ENCODE results near the gene EXOC3L4.
"Not testable (repeated sequence)": the region's sequence is repeated elsewhere in the genome, so short reads cannot be mapped to it uniquely, and the experiment has no call there.

EXOC3L4 gene

DNA sequence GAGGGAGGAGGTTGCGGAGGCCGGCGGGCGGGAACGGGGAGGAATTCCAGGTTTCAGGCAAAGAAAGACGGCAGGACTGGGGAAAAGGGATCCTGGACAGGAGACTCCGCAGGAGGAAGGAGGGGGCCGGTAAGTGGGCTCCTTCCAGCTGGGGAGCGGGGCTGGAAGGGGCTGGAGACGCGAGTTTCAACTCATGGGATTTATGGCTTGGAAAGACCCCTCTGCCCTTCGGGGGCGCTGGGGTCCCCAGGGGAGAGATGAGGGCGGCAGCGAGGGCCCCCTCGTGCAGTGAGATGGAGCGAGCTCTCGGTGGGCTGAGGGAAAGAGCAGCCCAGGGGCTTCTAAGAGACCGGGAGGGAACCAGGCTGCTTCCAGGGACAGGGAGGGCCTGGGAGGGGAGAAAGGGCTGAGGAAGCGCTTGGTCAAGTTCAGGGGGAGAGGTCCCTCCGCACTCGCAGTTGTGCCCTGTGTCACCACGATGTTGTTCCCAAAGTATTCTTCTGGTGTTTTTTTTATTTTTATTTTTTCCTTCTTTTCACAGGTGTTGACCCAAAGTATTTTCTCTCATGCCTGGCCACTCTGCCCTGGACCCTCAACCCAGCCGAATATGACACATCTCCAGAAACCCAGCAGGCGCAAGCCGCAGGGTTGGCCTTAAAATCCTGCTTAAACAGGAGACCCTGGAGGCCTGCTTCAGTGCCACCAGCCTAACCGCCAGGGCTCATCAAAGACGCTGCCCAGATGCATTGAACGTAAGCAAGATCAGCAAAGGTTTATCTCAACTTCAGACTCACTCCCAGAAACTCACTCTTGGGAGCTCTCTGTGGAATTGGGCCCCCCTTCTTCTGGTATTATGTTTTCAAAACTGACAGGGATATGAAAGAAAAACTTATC lies 44.9 kb downstream of the EXOC3L4 start:
- DNase-seq (ENCODE audit: insufficient read length, low spot score) = no peak
- FAIRE-seq = no peak
- no peak for TF ChIP-seq POLR2A (IDR thresholded peaks at IDR 0.05; ENCODE audit: low read depth, low read length)

GRCh38 chr14:103140316-103141109 lies 46.0 kb downstream of the EXOC3L4 start:
- DNase-seq (ENCODE audit: insufficient read length, low spot score) (no peak), FAIRE-seq (no peak)
- no peak for TF ChIP-seq POLR2A (IDR thresholded peaks at IDR 0.05; ENCODE audit: low read depth, low read length)

DNA sequence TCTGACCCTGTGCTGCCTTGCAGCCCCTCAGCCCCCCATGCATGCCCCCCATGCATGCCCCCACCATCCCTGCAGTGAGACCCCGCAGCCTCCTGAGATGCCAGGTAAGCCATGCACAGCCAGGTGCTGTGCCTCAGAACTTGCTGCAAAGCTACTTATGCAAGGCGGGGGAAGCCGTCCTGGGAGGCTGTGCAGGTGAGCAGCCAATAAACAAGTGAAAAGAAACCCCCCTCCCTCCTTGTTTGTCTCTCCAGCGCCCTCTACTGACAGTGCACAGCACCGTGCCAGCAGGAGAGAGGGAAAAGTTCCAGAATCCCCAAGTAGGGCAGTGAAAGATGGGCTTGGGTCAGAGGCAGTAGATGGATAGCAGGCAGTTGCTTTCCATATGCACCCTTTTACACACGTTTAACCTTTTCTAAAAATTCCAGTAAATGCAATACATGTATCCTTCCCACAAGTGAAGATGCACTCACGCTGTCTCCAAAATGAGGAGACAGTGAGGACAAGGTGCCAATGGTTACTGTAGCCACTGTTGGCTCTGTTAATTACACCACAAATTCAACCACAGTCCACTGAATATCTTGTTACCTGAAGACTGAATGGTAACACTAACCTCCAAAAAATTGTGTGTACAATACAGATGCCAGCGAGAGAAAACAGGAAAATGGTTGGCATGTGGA lies 46.7 kb downstream of the EXOC3L4 start:
- DNase-seq (ENCODE audit: insufficient read length, low spot score) (peak; percentile 81), FAIRE-seq (peak; percentile 15)

GRCh38 chr14:103142026-103142425 lies 47.5 kb downstream of the EXOC3L4 start:
- DNase-seq (ENCODE audit: insufficient read length, low spot score) (no peak), FAIRE-seq (no peak)
- TF ChIP-seq POLR2A (IDR thresholded peaks at IDR 0.05; ENCODE audit: low read depth, low read length) = no peak

More for the DNA sequence above, 46.7 kb downstream of the EXOC3L4 start:
- no peak for TF ChIP-seq POLR2A (IDR thresholded peaks at IDR 0.05; ENCODE audit: low read depth, low read length)

- DNase-seq (ENCODE audit: insufficient read length, low spot score) (no peak), FAIRE-seq (no peak)
- TF ChIP-seq POLR2A (IDR thresholded peaks at IDR 0.05; ENCODE audit: low read depth, low read length) = no peak
Measured at GRCh38 chr14:103142721-103143302, 48.3 kb downstream of the EXOC3L4 start.

DNA sequence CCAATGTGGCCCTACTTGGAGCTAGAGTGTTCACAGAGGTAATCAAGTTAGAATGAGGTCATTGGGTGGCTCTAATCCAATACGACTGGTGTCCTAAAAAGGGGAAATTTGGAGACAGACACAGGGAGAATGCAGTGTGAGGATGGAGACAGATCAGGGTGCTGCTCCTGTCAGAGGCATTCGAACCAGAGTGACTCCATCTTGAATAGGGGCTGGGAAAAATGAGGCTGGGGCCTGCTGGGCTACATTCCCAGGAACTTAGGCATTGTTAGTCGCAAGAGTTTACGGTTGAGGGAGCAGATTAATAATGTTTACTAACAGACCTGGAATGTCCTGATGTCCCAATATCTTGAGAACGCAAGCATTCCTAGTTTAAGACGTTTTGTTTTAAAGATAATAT lies 49.0 kb downstream of the EXOC3L4 start:
- no peak for DNase-seq (ENCODE audit: insufficient read length, low spot score)
- TF ChIP-seq POLR2A (IDR thresholded peaks at IDR 0.05; ENCODE audit: low read depth, low read length) = no peak
- FAIRE-seq = no peak

- TF ChIP-seq POLR2A (IDR thresholded peaks at IDR 0.05; ENCODE audit: low read depth, low read length) = no peak
- FAIRE-seq = peak; percentile 76
- no peak for DNase-seq (ENCODE audit: insufficient read length, low spot score)
Measured at GRCh38 chr14:103144085-103144484, 49.6 kb downstream of the EXOC3L4 start.

DNA sequence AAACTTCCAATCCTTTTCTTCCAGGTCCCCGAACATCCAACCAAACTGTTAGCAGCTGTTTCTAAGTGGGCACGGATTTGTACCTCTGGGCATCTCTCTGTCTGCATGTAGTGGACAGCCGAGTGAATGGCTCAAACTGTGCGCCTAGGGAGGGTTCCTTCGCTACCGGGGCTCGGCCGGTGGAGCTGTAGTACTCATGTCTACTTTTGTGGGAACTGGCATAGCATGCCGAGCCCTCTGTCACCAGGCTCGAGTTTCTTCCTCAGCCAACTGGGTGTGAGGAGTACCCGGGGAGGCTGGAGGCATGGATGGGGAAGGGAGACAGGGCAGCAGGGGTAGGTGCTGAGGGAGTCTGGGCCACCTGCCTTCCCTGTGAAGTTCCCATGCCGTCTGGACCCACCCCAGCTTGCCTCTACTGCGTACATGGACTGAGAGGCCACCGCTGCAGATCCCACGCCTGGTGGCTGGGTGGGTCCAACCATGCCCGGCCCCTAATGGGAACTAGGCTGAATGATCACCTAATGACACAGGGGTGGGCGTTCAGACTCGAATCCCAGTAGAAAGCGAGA lies 51.7 kb downstream of the EXOC3L4 start:
- TF ChIP-seq POLR2A (IDR thresholded peaks at IDR 0.05; ENCODE audit: low read depth, low read length) = no peak
- FAIRE-seq (no peak), DNase-seq (ENCODE audit: insufficient read length, low spot score) (no peak)

- no peak for DNase-seq (ENCODE audit: insufficient read length, low spot score)
- no peak for FAIRE-seq
- no peak for TF ChIP-seq POLR2A (IDR thresholded peaks at IDR 0.05; ENCODE audit: low read depth, low read length)
Measured at GRCh38 chr14:103149351-103150237, 55.1 kb downstream of the EXOC3L4 start.

DNA sequence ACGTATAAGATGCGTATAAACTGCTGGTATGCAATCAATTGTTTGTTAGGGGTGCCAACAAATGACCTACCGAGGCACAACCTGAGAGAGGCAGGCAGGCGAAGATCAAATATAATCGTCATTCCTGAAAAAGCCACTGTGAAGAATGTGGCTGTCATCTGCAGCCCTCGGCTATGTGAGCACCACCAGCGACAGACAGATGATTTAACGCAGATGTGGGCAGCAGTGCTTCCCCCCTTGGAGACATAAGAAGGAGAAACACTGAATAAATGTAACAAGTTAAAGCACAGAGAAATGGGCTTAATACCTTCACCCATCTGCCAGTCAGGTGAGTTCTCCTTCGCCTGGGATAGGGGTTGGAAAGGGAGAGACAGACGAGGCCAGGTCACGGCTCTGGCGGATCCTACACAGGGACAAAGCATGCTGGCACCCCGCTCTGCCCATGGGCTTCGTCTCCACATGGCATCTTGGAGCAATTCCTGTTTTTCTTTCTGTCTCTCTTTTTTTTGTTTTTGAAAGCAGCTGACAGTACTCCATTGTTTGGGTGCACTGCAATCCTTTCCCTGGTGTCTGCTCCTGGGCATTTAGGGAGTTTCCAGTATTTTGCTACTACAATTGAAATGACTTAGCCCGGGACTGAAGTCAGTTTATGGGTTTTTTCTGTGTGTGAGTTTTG lies 56.9 kb downstream of the EXOC3L4 start:
- FAIRE-seq = no peak
- DNase-seq (ENCODE audit: insufficient read length, low spot score) = no peak
- no peak for TF ChIP-seq POLR2A (IDR thresholded peaks at IDR 0.05; ENCODE audit: low read depth, low read length)

GRCh38 chr14:103155010-103155409 lies 60.5 kb downstream of the EXOC3L4 start:
- FAIRE-seq = peak; percentile 98
- no peak for TF ChIP-seq POLR2A (IDR thresholded peaks at IDR 0.05; ENCODE audit: low read depth, low read length)
- DNase-seq (ENCODE audit: insufficient read length, low spot score) = peak; percentile 95

DNA sequence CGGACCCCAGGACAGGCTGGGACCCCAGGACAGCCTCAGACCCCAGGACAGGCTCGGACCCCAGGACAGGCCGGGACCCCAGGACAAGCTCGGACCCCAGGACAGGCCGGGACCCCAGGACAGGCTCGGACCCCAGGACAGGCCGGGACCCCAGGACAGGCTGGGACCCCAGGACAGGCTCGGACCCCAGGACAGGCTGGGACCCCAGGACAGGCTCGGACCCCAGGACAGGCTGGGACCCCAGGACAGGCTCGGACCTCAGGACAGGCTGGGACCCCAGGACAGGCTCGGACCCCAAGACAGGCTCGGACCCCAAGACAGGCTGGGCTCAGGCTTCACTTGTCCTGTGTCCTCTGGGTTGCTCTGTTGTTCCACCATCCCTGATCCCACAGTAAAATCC lies 60.9 kb downstream of the EXOC3L4 start:
- not testable (repeated sequence) for FAIRE-seq; DNase-seq (ENCODE audit: insufficient read length, low spot score)

All from H54 (cell line).